ENCODE data around the gene TMED5. TPM values are rescaled to one million over a fixed set of nuclear protein-coding genes. Genes with fewer than 3 reads are reported as not detected.

Gene TMED5
- total RNA-seq, 5 donors from 2014 or later (not counting 1 experiment from before 2014, with no cell fraction given): 40.9 to 47.6 (median 44.8) TPM

GRCh38 chr1:93207211-93207610 lies 27.0 kb upstream of the TMED5 start:
- H3K36me3 Mint-ChIP-seq: peaks cover 17% of the 10 kb centered on the region
- H3K4me3 Mint-ChIP-seq: no peak overlapping the region
- Histone ChIP-seq H3K27ac (ENCODE audit: low read length) (no peak overlapping the region), H3K4me1 (ENCODE audit: control insufficient read depth in 1 of 2, extremely low read depth in 1 of 2, insufficient read depth in 2 of 2, low read length in 2 of 2) (no peaks in the 10 kb centered on the region), H3K36me3 (ENCODE audit: control insufficient read depth in 2 of 2, extremely low read depth in 1 of 2, insufficient read depth in 1 of 2, low read length in 1 of 2) (peaks cover 0 to 4% of the 10 kb centered on the region in 2 donors), H3K4me3 (ENCODE audit: control insufficient read depth in 1 of 2, extremely low read depth in 1 of 2, low read length in 1 of 2) (no peak overlapping the region), H3K27me3 (replicated peaks in 1 of 2; ENCODE audit: control insufficient read depth in 2 of 2, extremely low read depth in 1 of 2, insufficient read depth in 2 of 2, low read length in 1 of 2) (no peaks in the 10 kb centered on the region), H3K9me3 (no peaks in the 10 kb centered on the region)
- H3K27ac Mint-ChIP-seq: no peak overlapping the region
- H3K4me1 Mint-ChIP-seq: no peaks in the 10 kb centered on the region
- ChIA-PET POLR2A (no interaction called here), CTCF (no interaction called here)
- DNase-seq (no peak), ATAC-seq (replicated peaks in 1 of 4) (no peak)
- no peaks in the 10 kb centered on the region for H3K27me3 Mint-ChIP-seq
- no peaks in the 10 kb centered on the region for H3K9me3 Mint-ChIP-seq
- 100% methylated on average over 4 of the region's 5 CpGs for WGBS (ENCODE audit: insufficient coverage)

GRCh38 chr1:93206567-93206954 lies 26.3 kb upstream of the TMED5 start:
- H3K4me3 Mint-ChIP-seq: no peak overlapping the region
- H3K4me1 Mint-ChIP-seq: no peaks in the 10 kb centered on the region
- POLR2A ChIA-PET: no interaction called here
- H3K9me3 Mint-ChIP-seq: no peaks in the 10 kb centered on the region
- no peak for DNase-seq
- no peaks in the 10 kb centered on the region for H3K27me3 Mint-ChIP-seq
- Histone ChIP-seq H3K36me3 (ENCODE audit: control insufficient read depth in 2 of 2, extremely low read depth in 1 of 2, insufficient read depth in 1 of 2, low read length in 1 of 2) (peaks cover 0 to 5% of the 10 kb centered on the region in 2 donors), H3K9me3 (no peaks in the 10 kb centered on the region), H3K4me3 (ENCODE audit: control insufficient read depth in 1 of 2, extremely low read depth in 1 of 2, low read length in 1 of 2) (no peak overlapping the region), H3K27me3 (replicated peaks in 1 of 2; ENCODE audit: control insufficient read depth in 2 of 2, extremely low read depth in 1 of 2, insufficient read depth in 2 of 2, low read length in 1 of 2) (no peaks in the 10 kb centered on the region), H3K27ac (ENCODE audit: low read length) (no peak overlapping the region), H3K4me1 (ENCODE audit: control insufficient read depth in 1 of 2, extremely low read depth in 1 of 2, insufficient read depth in 2 of 2, low read length in 2 of 2) (no peaks in the 10 kb centered on the region)
- CTCF ChIA-PET: no interaction called here
- no peak for ATAC-seq (replicated peaks in 1 of 4)
- H3K36me3 Mint-ChIP-seq: peaks cover 17% of the 10 kb centered on the region
- H3K27ac Mint-ChIP-seq: no peak overlapping the region

GRCh38 chr1:93205892-93206566 lies 25.8 kb upstream of the TMED5 start:
- no peak overlapping the region for H3K4me3 ChIP-seq (ENCODE audit: control insufficient read depth in 1 of 2, extremely low read depth in 1 of 2, low read length in 1 of 2)
- H3K9me3 ChIP-seq: no peaks in the 10 kb centered on the region
- peaks cover 0 to 5% of the 10 kb centered on the region in 2 donors for H3K36me3 ChIP-seq (ENCODE audit: control insufficient read depth in 2 of 2, extremely low read depth in 1 of 2, insufficient read depth in 1 of 2, low read length in 1 of 2)
- no peaks in the 10 kb centered on the region for H3K27me3 ChIP-seq (replicated peaks in 1 of 2; ENCODE audit: control insufficient read depth in 2 of 2, extremely low read depth in 1 of 2, insufficient read depth in 2 of 2, low read length in 1 of 2)
- Mint-ChIP-seq H3K36me3 (peaks cover 17% of the 10 kb centered on the region), H3K9me3 (no peaks in the 10 kb centered on the region), H3K4me3 (no peak overlapping the region), H3K27ac (no peak overlapping the region), H3K4me1 (no peaks in the 10 kb centered on the region), H3K27me3 (no peaks in the 10 kb centered on the region)
- no peak overlapping the region for H3K27ac ChIP-seq (ENCODE audit: low read length)
- ChIA-PET POLR2A (no interaction called here), CTCF (no interaction called here)
- no peak for DNase-seq
- WGBS (ENCODE audit: insufficient coverage): no CpG with 5 or more reads among the region's 6 CpGs
- ATAC-seq (replicated peaks in 1 of 4): no peak
- no peaks in the 10 kb centered on the region for H3K4me1 ChIP-seq (ENCODE audit: control insufficient read depth in 1 of 2, extremely low read depth in 1 of 2, insufficient read depth in 2 of 2, low read length in 2 of 2)

DNA sequence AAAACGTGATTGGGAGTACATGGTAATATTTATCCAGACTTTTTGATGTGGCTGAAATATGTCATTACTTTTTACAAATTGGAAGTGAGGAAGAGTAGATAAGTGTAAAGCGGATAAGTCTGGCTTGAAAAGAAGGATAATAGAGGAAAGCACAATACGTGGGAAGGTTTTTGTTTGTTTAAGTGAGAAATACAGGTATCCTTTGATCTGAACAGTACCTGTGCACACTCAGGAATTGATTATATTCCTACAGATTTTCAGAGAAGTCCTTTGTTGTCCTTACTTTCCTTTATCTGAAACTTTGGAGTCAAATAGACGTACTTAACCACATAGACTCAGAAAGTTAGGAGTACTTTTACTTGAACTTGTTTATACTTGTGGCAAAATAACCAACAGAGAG lies 20.5 kb upstream of the TMED5 start:
- Histone ChIP-seq H3K9me3 (no peaks in the 10 kb centered on the region), H3K27ac (ENCODE audit: low read length) (no peak overlapping the region), H3K36me3 (ENCODE audit: control insufficient read depth in 2 of 2, extremely low read depth in 1 of 2, insufficient read depth in 1 of 2, low read length in 1 of 2) (peaks cover 7 to 9% of the 10 kb centered on the region in 2 donors), H3K4me1 (ENCODE audit: control insufficient read depth in 1 of 2, extremely low read depth in 1 of 2, insufficient read depth in 2 of 2, low read length in 2 of 2) (no peaks in the 10 kb centered on the region), H3K27me3 (replicated peaks in 1 of 2; ENCODE audit: control insufficient read depth in 2 of 2, extremely low read depth in 1 of 2, insufficient read depth in 2 of 2, low read length in 1 of 2) (no peaks in the 10 kb centered on the region), H3K4me3 (ENCODE audit: control insufficient read depth in 1 of 2, extremely low read depth in 1 of 2, low read length in 1 of 2) (no peak overlapping the region)
- CTCF ChIA-PET: no interaction called here
- POLR2A ChIA-PET: no interaction called here
- no peaks in the 10 kb centered on the region for H3K4me1 Mint-ChIP-seq
- ATAC-seq (replicated peaks in 1 of 4): no peak
- no peak overlapping the region for H3K4me3 Mint-ChIP-seq
- whole genome bisulfite sequencing (ENCODE audit: insufficient coverage): 83% methylated on average over 1 of the region's 4 CpGs
- no peaks in the 10 kb centered on the region for H3K9me3 Mint-ChIP-seq
- DNase-seq: no peak
- H3K36me3 Mint-ChIP-seq: peaks cover 24% of the 10 kb centered on the region
- no peaks in the 10 kb centered on the region for H3K27me3 Mint-ChIP-seq
- H3K27ac Mint-ChIP-seq: no peak overlapping the region

GRCh38 chr1:93200086-93200620 lies 19.9 kb upstream of the TMED5 start:
- Histone ChIP-seq H3K4me3 (ENCODE audit: control insufficient read depth in 1 of 2, extremely low read depth in 1 of 2, low read length in 1 of 2) (no peak overlapping the region), H3K36me3 (ENCODE audit: control insufficient read depth in 2 of 2, extremely low read depth in 1 of 2, insufficient read depth in 1 of 2, low read length in 1 of 2) (peaks cover 8 to 9% of the 10 kb centered on the region in 2 donors), H3K27ac (ENCODE audit: low read length) (no peak overlapping the region), H3K4me1 (ENCODE audit: control insufficient read depth in 1 of 2, extremely low read depth in 1 of 2, insufficient read depth in 2 of 2, low read length in 2 of 2) (no peaks in the 10 kb centered on the region), H3K9me3 (no peaks in the 10 kb centered on the region), H3K27me3 (replicated peaks in 1 of 2; ENCODE audit: control insufficient read depth in 2 of 2, extremely low read depth in 1 of 2, insufficient read depth in 2 of 2, low read length in 1 of 2) (no peaks in the 10 kb centered on the region)
- POLR2A ChIA-PET: no interaction called here
- Mint-ChIP-seq H3K27me3 (no peaks in the 10 kb centered on the region), H3K4me1 (no peaks in the 10 kb centered on the region), H3K4me3 (no peak overlapping the region), H3K36me3 (peaks cover 30% of the 10 kb centered on the region), H3K9me3 (no peaks in the 10 kb centered on the region), H3K27ac (no peak overlapping the region)
- CTCF ChIA-PET: no interaction called here
- no CpG with 5 or more reads among the region's 6 CpGs for WGBS (ENCODE audit: insufficient coverage)
- DNase-seq (no peak), ATAC-seq (replicated peaks in 1 of 4) (no peak)

GRCh38 chr1:93199150-93199549 lies 18.9 kb upstream of the TMED5 start:
- POLR2A ChIA-PET: interaction anchor here in 1 of 2 donors (0.6 kb wide), 1 partner anchor 364 kb away, joined by 4 read pairs; no protein-coding TSS in a partner anchor
- H3K36me3 Mint-ChIP-seq: peaks cover 33% of the 10 kb centered on the region

More at GRCh38 chr1:93199150-93199549, 18.9 kb upstream of the TMED5 start:
- CTCF ChIA-PET: no interaction called here
- peaks cover 8 to 9% of the 10 kb centered on the region in 2 donors for H3K36me3 ChIP-seq (ENCODE audit: control insufficient read depth in 2 of 2, extremely low read depth in 1 of 2, insufficient read depth in 1 of 2, low read length in 1 of 2)
- Mint-ChIP-seq H3K4me1 (no peaks in the 10 kb centered on the region), H3K4me3 (no peak overlapping the region), H3K27ac (no peak overlapping the region), H3K9me3 (no peaks in the 10 kb centered on the region), H3K27me3 (no peaks in the 10 kb centered on the region)
- DNase-seq (no peak), ATAC-seq (replicated peaks in 1 of 4) (no peak)
- no peaks in the 10 kb centered on the region for H3K4me1 ChIP-seq (ENCODE audit: control insufficient read depth in 1 of 2, extremely low read depth in 1 of 2, insufficient read depth in 2 of 2, low read length in 2 of 2)
- no peak overlapping the region for H3K4me3 ChIP-seq (ENCODE audit: control insufficient read depth in 1 of 2, extremely low read depth in 1 of 2, low read length in 1 of 2)
- no peaks in the 10 kb centered on the region for H3K9me3 ChIP-seq
- no peaks in the 10 kb centered on the region for H3K27me3 ChIP-seq (replicated peaks in 1 of 2; ENCODE audit: control insufficient read depth in 2 of 2, extremely low read depth in 1 of 2, insufficient read depth in 2 of 2, low read length in 1 of 2)
- H3K27ac ChIP-seq (ENCODE audit: low read length): no peak overlapping the region
- WGBS (ENCODE audit: insufficient coverage): 97% methylated on average over 9 of the region's 9 CpGs

All from T-cell (primary cell).